GM23248 (cell line): ENCODE measurements around the gene MTFP1. TPM values are rescaled to one million over a fixed set of nuclear protein-coding genes. Genes with fewer than 3 reads are reported as not detected.
A peak's percentile ranks its signal among the peaks of the same experiment; 100 is the strongest.

Experiments used
- DNase-seq: peaks from one replicate; pipeline ENCODE4 v3.0.0-alpha.2; 2015
- H2AFZ ChIP-seq: fragments of 200-600 bp; sonication (generic); 2 replicates; pipeline ENCODE4 v1.6.1; 2016; ENCODE audit warnings: antibody characterized with exemption
- H3F3A ChIP-seq: fragments of 200-600 bp; sonication (generic); 2 replicates; pipeline ENCODE4 v1.6.1; 2016; ENCODE audit warnings: mild to moderate bottlenecking, antibody characterized with exemption, mixed run types; ENCODE audit not compliant: insufficient read depth
- H3K27ac ChIP-seq: fragments of 200-600 bp; sonication (generic); 2 replicates; pipeline ENCODE4 v1.5.1; 2016; ENCODE audit warnings: mild to moderate bottlenecking
- H3K27me3 ChIP-seq: fragments of 200-600 bp; sonication (generic); replicated peaks from 2 replicates; pipeline ENCODE4 v1.6.1; 2016; ENCODE audit warnings: mild to moderate bottlenecking; ENCODE audit not compliant: insufficient read depth
- H3K36me3 ChIP-seq: fragments of 200-600 bp; sonication (generic); 2 replicates; pipeline ENCODE4 v1.6.1; 2016; ENCODE audit warnings: low read depth, mild to moderate bottlenecking
- H3K4me1 ChIP-seq: fragments of 200-600 bp; sonication (generic); 2 replicates; pipeline ENCODE4 v1.6.1; 2016; ENCODE audit warnings: mild to moderate bottlenecking; ENCODE audit not compliant: insufficient read depth
- H3K4me2 ChIP-seq: fragments of 200-600 bp; sonication (generic); one replicate; pipeline ENCODE4 v1.6.1; 2016; ENCODE audit warnings: mild to moderate bottlenecking; ENCODE audit not compliant: unreplicated experiment
- H3K4me3 ChIP-seq: fragments of 200-600 bp; sonication (generic); 2 replicates; pipeline ENCODE4 v1.5.1; 2016; ENCODE audit warnings: mild to moderate bottlenecking
- H3K79me2 ChIP-seq: fragments of 200-600 bp; sonication (generic); 2 replicates; pipeline ENCODE4 v1.6.1; 2016; ENCODE audit warnings: mild to moderate bottlenecking; ENCODE audit not compliant: insufficient read depth
- H3K9ac ChIP-seq: fragments of 200-600 bp; sonication (generic); 2 replicates; pipeline ENCODE4 v1.6.1; 2016; ENCODE audit warnings: mild to moderate bottlenecking
- H3K9me2 ChIP-seq: fragments of 200-600 bp; sonication (generic); 2 replicates; pipeline ENCODE4 v1.6.1; 2016; ENCODE audit warnings: mixed run types, mild to moderate bottlenecking, moderate library complexity; ENCODE audit not compliant: insufficient read depth
- H3K9me3 ChIP-seq: fragments of 200-600 bp; sonication (generic); one replicate; pipeline ENCODE4 v1.6.1; 2017; ENCODE audit warnings: low read depth
- H4K20me1 ChIP-seq: fragments of 200-600 bp; sonication (generic); 2 replicates; pipeline ENCODE4 v1.6.0; 2016; ENCODE audit not compliant: insufficient read depth
- EZH2 ChIP-seq: fragments of 200-600 bp; sonication (generic); IDR thresholded peaks from 2 replicates; pipeline ENCODE4 v1.6.1; 2018; ENCODE audit warnings: antibody characterized with exemption, mild to moderate bottlenecking; ENCODE audit not compliant: insufficient read depth, poor library complexity, severe bottlenecking
- EZH2phosphoT487 ChIP-seq: fragments of 200-600 bp; sonication (generic); IDR thresholded peaks from 2 replicates; pipeline ENCODE4 v1.6.1; 2018; ENCODE audit warnings: antibody characterized with exemption, moderate library complexity, mild to moderate bottlenecking, low read depth; ENCODE audit not compliant: insufficient read depth
- WGBS, 2 experiments: methylation state at CpG; one replicate each; pipeline ENCODE4 v1.1.6; 2015 to 2017; ENCODE audit warnings: low lambda C conversion rate in 2 of 2, low coverage in 1 of 2; ENCODE audit errors: missing lambda C conversion rate in 2 of 2; 5-methylcytosine and 5-hydroxymethylcytosine counted together
- in situ Hi-C: fragments of 300-500 bp; cut with MboI; formaldehyde crosslinking; loops from 2 replicates; pipeline ENCODE4 v1.15.0; 2020
- polyA plus RNA-seq: library from polyadenylated mRNA; unstranded; fragments of >200 nt; fragmentation: Nextera tagmentation; extraction: Ambion mirVana; gene quantifications from 2 replicates; pipeline ENCODE4 v1.2.1, GENCODE V29; 2016
- total RNA-seq: library from RNA; depleted of rRNA; stranded (reverse); fragments of >200 nt; shearing (Covaris generic); gene quantifications from 2 replicates; pipeline ENCODE4 v1.2.3, GENCODE V29; 2014

The MTFP1 gene
- total and polyA plus RNA-seq, 2 experiments from 2014 or later: 6.6 to 8.1 TPM

DNA sequence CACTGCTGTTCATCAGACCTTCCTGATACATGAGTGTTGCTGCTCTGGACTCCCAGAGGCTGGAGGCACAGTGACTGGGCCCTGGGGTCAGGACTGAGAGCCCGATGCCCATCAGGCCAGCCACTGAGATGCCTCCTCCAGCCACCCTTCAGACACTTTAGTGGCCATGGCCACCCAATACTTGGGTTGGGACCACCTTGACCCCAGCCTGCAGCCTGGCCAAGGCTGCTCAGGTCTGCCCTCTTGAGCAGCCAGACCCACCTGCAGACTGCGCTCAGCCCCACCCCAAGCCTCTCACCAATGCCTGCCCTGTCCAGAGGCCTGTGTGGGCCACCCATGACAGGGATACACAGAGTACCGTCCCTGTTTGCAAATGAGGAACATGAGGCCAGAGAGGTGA lies 42.5 kb upstream of the MTFP1 start:
- no peaks in the 10 kb centered on the region for H3K36me3 ChIP-seq
- H3K9me2 ChIP-seq: no peaks in the 10 kb centered on the region
- in situ Hi-C loops: loop anchor here (10.0 kb wide), 1 partner anchor 98 kb away; the partner anchor contains the start of gene CASTOR1
- no peaks in the 10 kb centered on the region for H3F3A ChIP-seq
- no peaks in the 10 kb centered on the region for H4K20me1 ChIP-seq
- no peak overlapping the region for H3K4me3 ChIP-seq
- 71 to 81% methylated on average over 3 of the region's 3 CpGs for WGBS, 2 experiments
- H3K79me2 ChIP-seq: no peaks in the 10 kb centered on the region
- H3K27ac ChIP-seq: no peak overlapping the region
- no peaks in the 10 kb centered on the region for H3K9me3 ChIP-seq
- no peak overlapping the region for H3K9ac ChIP-seq
- no peak for DNase-seq
- peaks cover 5% of the 10 kb centered on the region for H3K4me1 ChIP-seq
- no peak overlapping the region for H3K4me2 ChIP-seq
- no peak overlapping the region for H2AFZ ChIP-seq
- TF ChIP-seq EZH2phosphoT487 (no peak), EZH2 (no peak)
- no peaks in the 10 kb centered on the region for H3K27me3 ChIP-seq

DNA sequence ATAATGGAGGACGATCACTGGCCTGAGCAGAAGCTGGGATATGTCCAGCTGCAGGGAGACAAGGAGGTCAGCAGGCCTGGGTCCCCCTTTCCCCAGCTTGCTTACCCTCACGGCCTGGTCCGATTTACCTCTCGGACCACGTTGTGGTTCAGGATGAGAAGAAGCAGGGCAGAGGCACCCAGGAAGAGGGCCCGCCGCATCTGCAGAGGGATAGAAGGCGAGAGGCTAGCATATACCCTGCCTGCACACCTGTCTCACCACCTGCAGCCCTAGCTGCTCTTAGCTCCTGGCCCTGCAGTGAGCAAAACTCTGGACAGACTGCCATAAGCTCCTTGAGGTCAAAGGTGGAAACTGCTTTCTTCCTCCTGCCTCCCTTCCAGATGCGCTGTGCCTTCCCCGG lies 39.6 kb upstream of the MTFP1 start:
- H3K9me3 ChIP-seq: no peaks in the 10 kb centered on the region
- no peaks in the 10 kb centered on the region for H3K27me3 ChIP-seq
- no peaks in the 10 kb centered on the region for H3F3A ChIP-seq
- H2AFZ ChIP-seq: no peak overlapping the region
- peak overlapping the region; percentile 86; the same call in 1 of the 2 replicates for H3K9ac ChIP-seq
- H3K79me2 ChIP-seq: no peaks in the 10 kb centered on the region
- H3K4me1 ChIP-seq: peaks cover 5% of the 10 kb centered on the region
- in situ Hi-C loops: loop anchor here (10.0 kb wide), 1 partner anchor 101 kb away; the partner anchor contains the start of gene CASTOR1
- no peak for TF ChIP-seq EZH2
- TF ChIP-seq EZH2phosphoT487: no peak
- no peaks in the 10 kb centered on the region for H3K36me3 ChIP-seq
- H3K9me2 ChIP-seq: no peaks in the 10 kb centered on the region
- H3K4me2 ChIP-seq: peak overlapping the region; percentile 92
- 95 to 96% methylated on average over 10 of the region's 10 CpGs for WGBS, 2 experiments
- H3K27ac ChIP-seq: no peak overlapping the region
- H4K20me1 ChIP-seq: no peaks in the 10 kb centered on the region
- no peak for DNase-seq
- H3K4me3 ChIP-seq: no peak overlapping the region

GRCh38 chr22:30386608-30386959 lies 39.0 kb upstream of the MTFP1 start:
- Histone ChIP-seq H3K27me3 (no peaks in the 10 kb centered on the region), H3K27ac (peak overlapping the region; percentile 34; the same call in 1 of the 2 replicates), H2AFZ (peak overlapping the region; percentile 81), H3K79me2 (no peaks in the 10 kb centered on the region), H3K4me1 (peaks cover 9% of the 10 kb centered on the region), H3K4me2 (peak overlapping the region; percentile 92), H4K20me1 (no peaks in the 10 kb centered on the region), H3K9me2 (no peaks in the 10 kb centered on the region), H3F3A (no peaks in the 10 kb centered on the region), H3K9ac (peak overlapping the region; percentile 86), H3K36me3 (no peaks in the 10 kb centered on the region), H3K9me3 (no peaks in the 10 kb centered on the region), H3K4me3 (peak overlapping the region; percentile 79)
- in situ Hi-C loops: loop anchor here (10.0 kb wide), 1 partner anchor 102 kb away; the partner anchor contains the start of gene CASTOR1
- DNase-seq: peak; percentile 20
- WGBS, 2 experiments: 34 to 45% methylated on average over 6 to 10 of the region's 10 CpGs
- no peak for TF ChIP-seq EZH2
- no peak for TF ChIP-seq EZH2phosphoT487

DNA sequence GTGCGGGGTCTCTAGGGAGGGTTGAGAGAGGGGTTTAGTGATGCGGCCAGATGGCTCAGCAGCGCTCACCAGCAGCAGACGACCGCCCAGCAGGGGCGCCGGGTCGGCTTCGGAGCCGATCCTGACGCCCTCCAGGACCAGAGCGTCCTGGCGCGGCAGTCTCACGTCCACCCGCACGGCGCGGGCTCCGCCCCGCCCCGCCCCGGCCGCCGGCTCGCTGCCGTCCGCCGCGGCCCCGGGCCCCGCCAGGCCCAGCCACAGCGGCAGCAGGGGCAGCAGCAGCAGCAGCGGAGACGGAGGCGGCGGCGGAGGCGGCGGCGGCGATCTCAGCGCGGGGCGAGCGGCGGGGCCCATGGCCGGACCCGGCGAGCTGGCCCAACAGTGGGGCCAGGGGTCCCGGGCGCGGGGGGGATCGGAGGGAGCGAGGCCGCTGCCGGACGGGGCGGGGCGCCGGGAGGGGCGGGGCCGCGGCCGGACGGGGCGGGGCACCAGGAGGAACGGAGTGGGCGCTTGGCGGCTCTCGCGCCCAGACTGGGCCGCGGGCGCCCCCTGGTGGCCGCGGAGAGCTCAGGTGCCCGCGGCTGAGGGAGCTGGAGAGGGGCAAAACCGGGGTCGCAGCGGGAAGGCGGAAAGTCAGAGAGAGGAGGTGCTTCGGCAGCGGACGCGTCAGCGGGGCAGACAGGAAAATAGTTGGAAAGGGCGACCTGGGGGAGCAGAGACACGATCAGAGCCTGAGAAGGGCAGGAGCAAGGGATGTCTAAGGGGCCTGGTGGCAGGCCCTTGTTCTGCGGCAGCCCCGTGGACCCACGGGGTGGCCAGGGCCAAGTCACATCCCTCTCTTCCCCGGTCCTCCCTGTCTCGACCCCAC lies 38.4 kb upstream of the MTFP1 start, which contains the start of gene RNF215:
RNF215 (minus strand) TSS at position 452 of the 868 bp plus-strand sequence; CDS start at position 354, 98 bp downstream.
- H3K4me3 ChIP-seq: peak within 1 kb of the TSS; percentile 79
- H3K4me1 ChIP-seq: peaks cover 9% of the 10 kb centered on the region
- H3K4me2 ChIP-seq: peak within 1 kb of the TSS; percentile 92
- peak; percentile 88 for DNase-seq
- H3K27me3 ChIP-seq: no peaks in the 10 kb centered on the region
- H3K79me2 ChIP-seq: no peaks in the 10 kb centered on the region
- peak within 1 kb of the TSS; percentile 95 for H2AFZ ChIP-seq
- peak within 1 kb of the TSS; percentile 34; the same call in 1 of the 2 replicates for H3K27ac ChIP-seq
- no peaks in the 10 kb centered on the region for H3K9me3 ChIP-seq
- TF ChIP-seq EZH2phosphoT487 (no peak), EZH2 (no peak)
- in situ Hi-C loops: loop anchor here (10.0 kb wide), 1 partner anchor 102 kb away; the partner anchor contains the start of gene CASTOR1
- no peaks in the 10 kb centered on the region for H3K9me2 ChIP-seq
- peak within 1 kb of the TSS; percentile 86 for H3K9ac ChIP-seq
- H3F3A ChIP-seq: no peaks in the 10 kb centered on the region
- no peaks in the 10 kb centered on the region for H4K20me1 ChIP-seq
- 2 to 3% methylated on average over 31 to 77 of the region's 95 CpGs for WGBS, 2 experiments
- H3K36me3 ChIP-seq: no peaks in the 10 kb centered on the region
